SK-N-SH treated with all-trans-retinoic acid at 6 μM for 48 hours (cell line): ENCODE results near the gene GPR176.

Experiments
- ARNTL ChIP-seq: fragments of 450-650 bp; formaldehyde crosslinking; IDR thresholded peaks from 2 replicates; pipeline ENCODE4 v1.5.0; 2020; ENCODE audit warnings: low read depth, mild to moderate bottlenecking, moderate library complexity, borderline replicate concordance
- BACH2 ChIP-seq: fragments of 250-450 bp; sonication (Bioruptor Pico); IDR thresholded peaks from 2 replicates; pipeline ENCODE4 v1.9.0; 2021; ENCODE audit warnings: mild to moderate bottlenecking, borderline replicate concordance
- CSDC2 ChIP-seq: fragments of 250-450 bp; sonication (Bioruptor Pico); IDR thresholded peaks from 2 replicates; pipeline ENCODE4 v1.5.0; 2020; ENCODE audit warnings: mild to moderate bottlenecking, moderate library complexity
- GLIS3 ChIP-seq: fragments of 250-450 bp; sonication (Bioruptor Pico); IDR thresholded peaks from 2 replicates; pipeline ENCODE4 v1.5.0; 2020; ENCODE audit warnings: mild to moderate bottlenecking, moderate library complexity
- PPARA ChIP-seq: fragments of 250-450 bp; sonication (Bioruptor Pico); IDR thresholded peaks from 2 replicates; pipeline ENCODE4 v1.5.0; 2020; ENCODE audit warnings: mild to moderate bottlenecking, borderline replicate concordance
- RARB ChIP-seq: fragments of 250-450 bp; sonication (Bioruptor Pico); IDR thresholded peaks from 2 replicates; pipeline ENCODE4 v1.8.0; 2021; ENCODE audit warnings: mild to moderate bottlenecking, moderate library complexity
- SNAI2 ChIP-seq: fragments of 250-450 bp; sonication (Bioruptor Pico); IDR thresholded peaks from 2 replicates; pipeline ENCODE4 v1.5.0; 2020; ENCODE audit warnings: mild to moderate bottlenecking, moderate library complexity
- ZFP3 ChIP-seq: fragments of 250-450 bp; sonication (Bioruptor Pico); IDR thresholded peaks from 2 replicates; pipeline ENCODE4 v1.5.0; 2020; ENCODE audit warnings: mild to moderate bottlenecking, moderate library complexity
- ZNF565 ChIP-seq: fragments of 450-650 bp; formaldehyde crosslinking; conservative IDR thresholded peaks from 2 replicates; pipeline ENCODE4 v1.5.0; 2020; ENCODE audit warnings: low read depth, mild to moderate bottlenecking, moderate library complexity
- ZNF8 ChIP-seq: fragments of 450-650 bp; formaldehyde crosslinking; IDR thresholded peaks from 2 replicates; pipeline ENCODE4 v1.5.0; 2020; ENCODE audit warnings: mild to moderate bottlenecking, moderate library complexity
- TF ChIP-seq, protein P1 (sequence below): fragments of 250-450 bp; sonication (Bioruptor Pico); IDR thresholded peaks from 2 replicates; pipeline ENCODE4 v1.8.0; 2020; ENCODE audit warnings: mild to moderate bottlenecking, moderate library complexity, borderline replicate concordance
- TF ChIP-seq, protein P2 (sequence below): fragments of 250-450 bp; sonication (Bioruptor Pico); IDR thresholded peaks from 2 replicates; pipeline ENCODE4 v1.5.0; 2020; ENCODE audit warnings: mild to moderate bottlenecking, moderate library complexity

DNA sequence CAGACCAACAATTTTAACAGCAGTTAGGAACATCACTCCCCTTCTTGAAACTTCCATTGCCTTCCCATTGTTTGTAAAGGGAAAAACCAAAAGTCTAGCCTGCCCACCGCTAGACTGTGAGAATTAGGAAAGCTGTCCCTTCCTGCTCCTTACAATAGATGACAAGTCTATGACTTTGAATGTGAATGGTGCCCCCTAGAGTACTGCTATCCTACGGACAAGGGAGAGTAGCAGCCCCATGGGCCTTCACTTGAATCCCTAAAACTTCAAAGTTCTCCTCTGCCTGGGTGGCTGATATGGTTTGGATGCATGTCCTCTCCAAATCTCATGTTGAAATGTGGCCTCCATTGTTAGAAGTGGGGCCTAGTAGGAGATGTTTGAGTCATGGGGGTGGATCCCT, 96.4 kb downstream of the GPR176 start:
- TF ChIP-seq ZNF565 (CRISPR knock-in tag) (no peak), ARNTL (no peak), SNAI2 (CRISPR knock-in tag) (no peak), ZFP3 (CRISPR knock-in tag) (no peak), RARB (CRISPR knock-in tag) (no peak), BACH2 (CRISPR knock-in tag) (no peak), CSDC2 (CRISPR knock-in tag) (no peak), PPARA (CRISPR knock-in tag) (no peak), GLIS3 (no peak), ZNF8 (CRISPR knock-in tag) (no peak)
- TF ChIP-seq, protein P1, sequence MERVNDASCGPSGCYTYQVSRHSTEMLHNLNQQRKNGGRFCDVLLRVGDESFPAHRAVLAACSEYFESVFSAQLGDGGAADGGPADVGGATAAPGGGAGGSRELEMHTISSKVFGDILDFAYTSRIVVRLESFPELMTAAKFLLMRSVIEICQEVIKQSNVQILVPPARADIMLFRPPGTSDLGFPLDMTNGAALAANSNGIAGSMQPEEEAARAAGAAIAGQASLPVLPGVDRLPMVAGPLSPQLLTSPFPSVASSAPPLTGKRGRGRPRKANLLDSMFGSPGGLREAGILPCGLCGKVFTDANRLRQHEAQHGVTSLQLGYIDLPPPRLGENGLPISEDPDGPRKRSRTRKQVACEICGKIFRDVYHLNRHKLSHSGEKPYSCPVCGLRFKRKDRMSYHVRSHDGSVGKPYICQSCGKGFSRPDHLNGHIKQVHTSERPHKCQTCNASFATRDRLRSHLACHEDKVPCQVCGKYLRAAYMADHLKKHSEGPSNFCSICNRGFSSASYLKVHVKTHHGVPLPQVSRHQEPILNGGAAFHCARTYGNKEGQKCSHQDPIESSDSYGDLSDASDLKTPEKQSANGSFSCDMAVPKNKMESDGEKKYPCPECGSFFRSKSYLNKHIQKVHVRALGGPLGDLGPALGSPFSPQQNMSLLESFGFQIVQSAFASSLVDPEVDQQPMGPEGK (CRISPR knock-in tag) = no peak
- TF ChIP-seq, protein P2, sequence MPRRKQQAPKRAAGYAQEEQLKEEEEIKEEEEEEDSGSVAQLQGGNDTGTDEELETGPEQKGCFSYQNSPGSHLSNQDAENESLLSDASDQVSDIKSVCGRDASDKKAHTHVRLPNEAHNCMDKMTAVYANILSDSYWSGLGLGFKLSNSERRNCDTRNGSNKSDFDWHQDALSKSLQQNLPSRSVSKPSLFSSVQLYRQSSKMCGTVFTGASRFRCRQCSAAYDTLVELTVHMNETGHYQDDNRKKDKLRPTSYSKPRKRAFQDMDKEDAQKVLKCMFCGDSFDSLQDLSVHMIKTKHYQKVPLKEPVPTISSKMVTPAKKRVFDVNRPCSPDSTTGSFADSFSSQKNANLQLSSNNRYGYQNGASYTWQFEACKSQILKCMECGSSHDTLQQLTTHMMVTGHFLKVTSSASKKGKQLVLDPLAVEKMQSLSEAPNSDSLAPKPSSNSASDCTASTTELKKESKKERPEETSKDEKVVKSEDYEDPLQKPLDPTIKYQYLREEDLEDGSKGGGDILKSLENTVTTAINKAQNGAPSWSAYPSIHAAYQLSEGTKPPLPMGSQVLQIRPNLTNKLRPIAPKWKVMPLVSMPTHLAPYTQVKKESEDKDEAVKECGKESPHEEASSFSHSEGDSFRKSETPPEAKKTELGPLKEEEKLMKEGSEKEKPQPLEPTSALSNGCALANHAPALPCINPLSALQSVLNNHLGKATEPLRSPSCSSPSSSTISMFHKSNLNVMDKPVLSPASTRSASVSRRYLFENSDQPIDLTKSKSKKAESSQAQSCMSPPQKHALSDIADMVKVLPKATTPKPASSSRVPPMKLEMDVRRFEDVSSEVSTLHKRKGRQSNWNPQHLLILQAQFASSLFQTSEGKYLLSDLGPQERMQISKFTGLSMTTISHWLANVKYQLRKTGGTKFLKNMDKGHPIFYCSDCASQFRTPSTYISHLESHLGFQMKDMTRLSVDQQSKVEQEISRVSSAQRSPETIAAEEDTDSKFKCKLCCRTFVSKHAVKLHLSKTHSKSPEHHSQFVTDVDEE (CRISPR knock-in tag) = no peak
